ENCODE measurements around the gene STARD10.

The STARD10 gene

DNA sequence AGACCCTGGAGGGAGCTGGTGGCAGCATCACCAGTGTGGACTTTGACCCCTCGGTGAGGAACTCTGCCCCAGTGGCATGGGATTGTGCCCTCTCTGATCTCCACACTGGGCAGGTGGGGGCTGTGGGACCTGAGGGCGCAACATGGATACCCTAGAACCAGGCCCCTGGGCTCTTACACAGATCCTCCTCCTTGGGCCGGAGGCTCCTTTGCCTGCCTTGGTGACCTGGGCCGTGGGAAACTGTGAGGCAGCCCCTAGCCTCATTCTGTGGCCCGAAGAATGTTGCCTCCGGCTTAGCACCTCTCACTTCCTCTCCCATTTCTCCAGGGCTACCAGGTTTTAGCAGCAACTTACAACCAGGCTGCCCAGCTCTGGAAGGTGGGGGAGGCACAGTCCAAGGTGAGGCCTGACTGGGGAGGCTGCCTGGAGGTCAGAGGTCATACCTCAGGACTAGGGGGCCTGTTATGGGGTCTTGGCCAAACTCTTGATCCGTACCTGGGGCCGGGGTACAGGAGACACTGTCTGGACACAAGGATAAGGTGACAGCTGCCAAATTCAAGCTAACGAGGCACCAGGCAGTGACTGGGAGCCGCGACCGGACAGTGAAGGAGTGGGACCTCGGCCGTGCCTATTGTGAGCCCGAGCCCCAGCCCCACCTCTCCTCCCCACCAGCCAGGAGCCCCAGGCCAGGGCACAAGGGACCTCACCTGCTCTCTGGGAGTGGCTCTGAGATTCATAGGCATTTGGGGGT lies 32.5 kb upstream of the STARD10 start:
- Histone ChIP-seq H3K4me1 (peaks cover 48% of the 10 kb centered on the region), H4K20me1 (0 out of 2 replicates have a peak, but pooled peaks cover 4% of the 10 kb centered on the region), H3K36me3 (peaks cover 57% of the 10 kb centered on the region), H3K27ac (no peak overlapping the region), H3K4me3 (no peak overlapping the region), H3K27me3 (no peaks in the 10 kb centered on the region), H3K4me2 (no peak overlapping the region), H3K9ac (no peak overlapping the region), H3K9me3 (no peaks in the 10 kb centered on the region)
- TF ChIP-seq Cebpa-rat (IDR thresholded peaks at IDR 0.05): no peak

DNA sequence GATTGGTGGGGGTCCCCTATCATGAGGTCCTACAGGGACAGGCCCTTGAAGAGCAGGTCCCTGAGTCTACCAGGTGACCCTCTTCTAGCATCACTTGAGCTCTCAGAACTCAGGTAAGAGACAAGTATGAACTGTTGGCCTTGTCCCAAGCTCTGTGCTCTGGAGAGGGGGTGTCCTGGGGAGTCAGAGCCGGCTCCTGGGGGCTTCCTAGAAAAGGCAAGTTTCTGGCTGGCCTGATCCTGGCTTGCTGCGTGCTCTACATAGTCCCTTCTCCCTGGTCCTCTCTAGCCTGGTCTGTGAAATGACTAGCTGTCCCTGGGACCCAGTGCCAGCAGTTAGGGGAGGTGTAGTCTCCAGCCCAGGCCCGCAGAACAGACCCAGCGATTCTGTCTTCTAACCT lies 31.8 kb upstream of the STARD10 start:
- H3K27me3 ChIP-seq: no peaks in the 10 kb centered on the region
- no peak overlapping the region for H3K4me3 ChIP-seq
- 0 out of 2 replicates have a peak, but pooled peaks cover 4% of the 10 kb centered on the region for H4K20me1 ChIP-seq
- H3K36me3 ChIP-seq: peaks cover 57% of the 10 kb centered on the region
- H3K4me1 ChIP-seq: peaks cover 55% of the 10 kb centered on the region
- H3K4me2 ChIP-seq: no peak overlapping the region
- no peaks in the 10 kb centered on the region for H3K9me3 ChIP-seq
- TF ChIP-seq Cebpa-rat (IDR thresholded peaks at IDR 0.05): no peak
- H3K27ac ChIP-seq: 0 out of 2 replicates have a peak overlapping the region, but pooled peaks have one; percentile 7
- no peak overlapping the region for H3K9ac ChIP-seq

DNA sequence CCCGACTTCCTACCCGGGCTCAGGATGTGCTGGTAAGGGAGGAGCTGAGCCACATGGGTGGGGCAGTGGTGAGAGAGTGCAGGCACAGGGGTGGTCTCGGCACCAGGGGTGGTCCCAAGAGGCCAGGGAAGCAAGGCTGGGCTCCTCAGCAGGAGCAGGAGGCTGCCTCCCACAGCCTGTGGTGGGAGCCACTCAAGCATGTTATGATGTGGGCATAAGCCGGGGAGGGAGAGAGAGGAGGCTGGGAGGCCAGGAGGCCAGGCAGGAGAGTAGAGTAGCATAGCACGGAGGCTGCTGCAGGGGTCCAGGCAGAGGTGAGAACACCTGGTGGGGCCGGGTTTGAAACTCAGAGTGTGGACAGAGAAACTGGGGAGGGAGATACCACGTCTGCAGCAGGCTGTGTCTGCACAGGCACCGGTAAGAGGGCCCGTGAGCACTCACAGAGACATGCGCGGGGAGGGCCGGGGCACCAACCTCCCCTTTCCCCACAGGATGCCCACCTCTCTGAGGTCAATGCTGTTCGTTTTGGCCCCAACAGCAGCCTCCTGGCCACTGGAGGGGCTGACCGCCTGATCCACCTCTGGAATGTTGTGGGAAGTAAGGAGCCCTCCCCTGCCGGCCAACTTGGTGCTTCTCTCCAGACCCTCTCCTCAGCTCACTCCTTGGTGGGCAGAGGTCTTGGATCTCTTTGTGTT lies 31.1 kb upstream of the STARD10 start:
- no peak overlapping the region for H3K4me3 ChIP-seq
- TF ChIP-seq Cebpa-rat (IDR thresholded peaks at IDR 0.05): no peak
- H4K20me1 ChIP-seq: 0 out of 2 replicates have a peak, but pooled peaks cover 4% of the 10 kb centered on the region
- peaks cover 57% of the 10 kb centered on the region for H3K36me3 ChIP-seq
- no peaks in the 10 kb centered on the region for H3K27me3 ChIP-seq
- H3K9me3 ChIP-seq: no peaks in the 10 kb centered on the region
- H3K4me1 ChIP-seq: peaks cover 58% of the 10 kb centered on the region
- peak overlapping the region; percentile 95 for H3K4me2 ChIP-seq
- peak overlapping the region; percentile 83 for H3K27ac ChIP-seq
- no peak overlapping the region for H3K9ac ChIP-seq

DNA sequence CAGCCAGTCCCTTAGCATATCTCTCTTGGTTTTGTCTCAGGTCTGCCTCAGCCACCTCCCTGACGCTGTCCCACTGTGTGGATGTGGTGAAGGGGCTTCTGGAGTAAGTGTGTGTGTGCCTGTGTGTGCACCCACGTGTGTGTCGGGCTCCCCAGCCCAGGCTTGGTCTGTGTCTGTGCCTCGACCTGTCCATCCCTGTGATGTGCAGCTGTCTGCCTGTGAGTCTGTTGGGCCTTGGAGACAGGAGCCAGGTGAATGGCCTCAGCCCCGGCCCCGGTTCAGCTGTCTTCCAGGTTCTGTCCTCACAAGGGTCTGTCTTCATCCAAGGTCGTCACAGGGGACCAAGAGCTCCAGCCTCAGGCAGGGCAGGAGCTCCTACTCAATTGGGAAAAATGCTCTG lies 30.2 kb upstream of the STARD10 start:
- no peaks in the 10 kb centered on the region for H3K27me3 ChIP-seq
- no peak overlapping the region for H3K9ac ChIP-seq
- TF ChIP-seq Cebpa-rat (IDR thresholded peaks at IDR 0.05): no peak
- 0 out of 2 replicates have a peak, but pooled peaks cover 4% of the 10 kb centered on the region for H4K20me1 ChIP-seq
- peaks cover 57% of the 10 kb centered on the region for H3K36me3 ChIP-seq
- H3K4me1 ChIP-seq: peaks cover 58% of the 10 kb centered on the region
- H3K4me2 ChIP-seq: peak overlapping the region; percentile 95
- H3K4me3 ChIP-seq: no peak overlapping the region
- H3K9me3 ChIP-seq: no peaks in the 10 kb centered on the region
- peak overlapping the region; percentile 83 for H3K27ac ChIP-seq

DNA sequence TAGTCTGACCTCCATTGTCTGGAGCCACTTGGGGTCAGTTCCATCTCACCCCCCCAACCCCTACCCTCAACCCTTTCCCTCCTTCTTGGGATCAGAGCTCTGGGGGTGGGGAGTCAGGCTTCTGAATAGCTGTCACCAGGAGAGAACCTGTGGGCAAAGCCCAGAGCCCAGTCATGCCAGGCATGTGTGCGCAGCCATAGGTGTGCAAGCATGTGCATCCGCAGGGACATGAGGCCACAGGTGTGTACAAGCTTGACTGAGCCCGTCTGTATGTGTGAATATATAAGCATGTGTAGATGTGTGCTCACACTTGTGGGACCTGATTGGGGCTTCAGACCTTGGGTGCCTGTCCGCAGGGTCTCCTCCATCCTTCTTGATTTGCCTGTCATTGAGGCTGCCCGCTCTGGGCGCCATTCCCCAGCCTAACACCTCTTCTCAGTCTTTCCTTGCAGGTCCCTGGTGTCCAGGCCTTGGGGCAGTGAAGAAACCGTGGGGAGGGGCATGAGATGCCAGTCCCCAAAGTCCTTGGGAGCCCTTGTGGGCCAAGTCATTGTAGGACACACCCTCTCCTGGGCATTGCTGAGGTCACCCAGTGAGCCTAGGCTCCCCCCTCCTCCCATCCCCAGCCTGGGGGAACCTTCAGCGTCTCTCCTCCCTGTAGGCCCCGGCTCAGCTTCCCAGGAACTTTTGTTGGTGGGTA lies 29.4 kb upstream of the STARD10 start:
- Histone ChIP-seq H3K9ac (no peak overlapping the region), H3K4me2 (peak overlapping the region; percentile 95), H3K4me3 (peak overlapping the region; percentile 59; the same call in 1 of the 2 replicates)

DNA sequence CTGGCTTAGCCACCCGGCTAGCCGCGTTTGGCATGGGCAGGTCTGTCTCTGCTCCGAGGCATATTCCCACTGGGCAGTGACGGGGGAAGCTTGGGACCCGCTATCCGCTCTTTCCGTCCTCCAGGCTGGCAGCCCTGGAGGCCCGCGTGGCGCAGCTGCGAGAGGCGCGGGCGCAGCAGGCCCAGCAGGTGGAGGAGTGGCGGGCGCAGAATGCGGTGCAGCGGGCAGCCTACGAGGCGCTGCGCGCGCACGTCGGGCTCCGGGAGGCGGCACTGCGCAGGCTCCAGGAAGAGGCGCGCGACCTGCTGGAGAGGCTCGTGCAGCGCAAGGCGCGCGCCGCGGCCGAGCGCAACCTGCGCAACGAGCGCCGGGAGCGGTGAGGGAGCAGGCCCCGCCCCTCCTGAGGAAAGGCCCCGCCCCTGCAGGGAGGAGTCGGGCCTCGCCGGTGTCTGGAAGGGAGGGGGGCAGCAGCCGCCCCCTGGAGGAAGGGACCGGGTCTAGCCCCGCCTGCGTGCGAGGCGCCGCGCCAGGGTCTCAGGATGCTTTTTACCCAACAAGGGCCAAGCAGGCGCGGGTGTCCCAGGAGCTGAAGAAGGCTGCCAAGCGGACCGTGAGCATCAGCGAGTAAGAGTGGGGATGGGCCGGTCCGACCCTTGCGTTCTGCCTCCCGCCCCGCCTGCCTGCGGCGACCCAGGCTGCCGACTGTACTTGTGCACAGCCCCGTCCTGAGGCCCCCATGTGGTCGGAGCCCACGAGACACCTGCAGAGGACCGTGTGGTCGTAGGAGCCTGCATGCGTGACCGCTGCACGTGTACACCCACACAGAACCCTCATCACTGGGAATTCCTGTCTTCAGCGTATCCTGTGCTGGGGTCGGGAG lies 28.3 kb upstream of the STARD10 start:
- H3K27me3 ChIP-seq: no peaks in the 10 kb centered on the region
- H3K36me3 ChIP-seq: peaks cover 63% of the 10 kb centered on the region
- H4K20me1 ChIP-seq: 0 out of 2 replicates have a peak, but pooled peaks cover 4% of the 10 kb centered on the region
- H3K4me1 ChIP-seq: peaks cover 59% of the 10 kb centered on the region
- H3K9ac ChIP-seq: peak overlapping the region; percentile 77
- peak overlapping the region; percentile 59 for H3K4me3 ChIP-seq
- H3K27ac ChIP-seq: peak overlapping the region; percentile 83
- H3K9me3 ChIP-seq: no peaks in the 10 kb centered on the region
- no peak for TF ChIP-seq Cebpa-rat (IDR thresholded peaks at IDR 0.05)
- H3K4me2 ChIP-seq: peak overlapping the region; percentile 95

More for the DNA sequence above, 29.4 kb upstream of the STARD10 start:
- no peaks in the 10 kb centered on the region for H3K9me3 ChIP-seq
- TF ChIP-seq Cebpa-rat (IDR thresholded peaks at IDR 0.05): no peak
- H3K27me3 ChIP-seq: no peaks in the 10 kb centered on the region
- H3K36me3 ChIP-seq: peaks cover 57% of the 10 kb centered on the region
- peaks cover 57% of the 10 kb centered on the region for H3K4me1 ChIP-seq
- 0 out of 2 replicates have a peak, but pooled peaks cover 4% of the 10 kb centered on the region for H4K20me1 ChIP-seq
- peak overlapping the region; percentile 83 for H3K27ac ChIP-seq

DNA sequence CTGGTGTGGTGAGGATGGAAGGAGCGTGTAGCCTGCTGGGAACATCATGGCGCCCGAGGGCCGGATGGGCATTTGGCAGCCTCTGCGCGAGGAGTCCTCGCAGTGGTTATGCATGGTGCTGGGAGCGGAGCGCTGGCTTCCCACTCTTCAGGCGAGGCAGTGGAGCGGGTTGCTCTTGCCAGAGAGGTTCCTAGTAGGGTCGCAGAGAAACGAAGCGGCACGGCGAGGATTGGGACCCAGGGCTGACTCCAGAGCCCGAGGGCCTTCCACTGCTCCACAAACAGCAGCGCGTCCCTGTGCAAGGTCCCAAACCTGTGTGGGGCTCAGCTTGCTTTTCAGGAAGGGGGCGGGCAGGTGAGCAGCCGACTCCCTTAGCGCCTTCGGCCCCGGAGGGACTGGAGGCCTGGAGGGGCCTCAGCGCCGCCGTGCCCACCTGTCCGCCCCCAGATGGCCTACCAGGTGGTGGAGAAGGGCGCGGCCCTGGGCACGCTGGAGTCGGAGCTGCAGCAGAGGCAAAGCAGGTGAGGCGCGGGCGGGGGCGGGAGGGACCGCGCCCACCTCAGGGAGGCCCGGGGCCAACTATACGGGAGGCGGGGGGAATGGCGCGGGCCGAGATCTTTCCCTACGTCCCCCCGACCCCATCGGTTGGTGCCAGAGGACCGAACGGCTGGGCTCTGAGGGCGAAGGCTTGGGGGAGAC lies 27.5 kb upstream of the STARD10 start:
- no peak for TF ChIP-seq Cebpa-rat (IDR thresholded peaks at IDR 0.05)
- Histone ChIP-seq H3K27me3 (no peaks in the 10 kb centered on the region), H3K36me3 (peaks cover 58% of the 10 kb centered on the region), H3K9me3 (no peaks in the 10 kb centered on the region), H4K20me1 (0 out of 2 replicates have a peak, but pooled peaks cover 4% of the 10 kb centered on the region), H3K4me3 (peak overlapping the region; percentile 59), H3K4me2 (peak overlapping the region; percentile 95), H3K4me1 (peaks cover 66% of the 10 kb centered on the region), H3K9ac (peak overlapping the region; percentile 77), H3K27ac (peak overlapping the region; percentile 83)

DNA sequence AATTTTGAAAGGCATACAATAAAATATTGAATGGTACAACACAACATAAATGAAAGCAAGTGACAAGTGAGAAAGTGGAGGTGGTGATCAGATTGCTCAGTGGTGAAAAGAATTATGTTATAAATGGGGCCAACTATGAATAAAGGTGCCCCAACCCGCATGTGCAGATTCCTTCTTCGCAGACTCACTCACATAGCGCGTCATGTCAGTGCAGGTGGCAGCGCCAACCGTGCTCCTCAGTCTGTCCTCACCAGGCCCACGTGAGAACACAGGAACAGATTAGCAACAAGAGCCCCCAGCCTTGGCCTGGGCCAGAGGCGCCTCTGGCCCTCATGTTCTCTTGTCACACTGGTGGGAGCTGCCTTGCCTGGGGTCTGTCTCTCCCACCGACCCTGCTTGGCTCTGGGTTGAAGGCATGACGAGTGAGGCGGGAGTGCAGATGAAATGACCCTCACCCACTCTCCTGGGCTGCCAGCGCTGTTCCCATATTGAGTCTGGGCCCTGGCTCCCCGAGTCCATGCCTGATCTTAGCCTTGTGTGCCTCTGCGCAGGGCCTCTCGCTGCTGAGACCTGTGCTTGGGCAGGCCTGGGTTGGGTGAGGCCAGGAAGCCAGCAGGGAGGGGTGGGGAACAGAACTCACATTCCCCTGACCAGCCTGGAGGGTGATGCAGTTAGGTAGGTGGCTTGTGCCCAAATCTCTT lies 26.7 kb upstream of the STARD10 start:
- Histone ChIP-seq H3K9me3 (no peaks in the 10 kb centered on the region), H3K9ac (no peak overlapping the region), H3K4me3 (no peak overlapping the region), H3K4me2 (peak overlapping the region; percentile 95), H3K27ac (peak overlapping the region; percentile 83; the same call in 1 of the 2 replicates), H3K27me3 (no peaks in the 10 kb centered on the region), H3K4me1 (peaks cover 73% of the 10 kb centered on the region), H4K20me1 (0 out of 2 replicates have a peak, but pooled peaks cover 4% of the 10 kb centered on the region), H3K36me3 (peaks cover 54% of the 10 kb centered on the region)
- TF ChIP-seq Cebpa-rat (IDR thresholded peaks at IDR 0.05): no peak
